ENCODE measurements around the gene TANC1. TPM values are rescaled to one million over a fixed set of nuclear protein-coding genes. Genes with fewer than 3 reads are reported as not detected.

Gene TANC1
- polyA plus RNA-seq, 1 donor from 2014 or later, result 0.37 TPM

GRCh38 chr2:159157361-159158209, 189.1 kb downstream of the TANC1 start:
- Histone ChIP-seq H3K27ac (ENCODE audit: low read length) (no peak overlapping the region), H3F3A (ENCODE audit: insufficient read depth, low read length, poor library complexity, severe bottlenecking) (no peaks in the 10 kb centered on the region), H3K4me2 (ENCODE audit: low read length) (no peak overlapping the region), H4K20me1 (ENCODE audit: insufficient read depth) (no peaks in the 10 kb centered on the region), H3K27me3 (ENCODE audit: insufficient read depth, low read depth, low read length) (no peaks in the 10 kb centered on the region), H3K36me3 (ENCODE audit: insufficient read depth, low read length) (no peaks in the 10 kb centered on the region), H3K9me2 (ENCODE audit: insufficient read depth, low read length) (no peaks in the 10 kb centered on the region), H3K9ac (ENCODE audit: low read length) (no peak overlapping the region), H3K79me2 (replicated peaks; ENCODE audit: insufficient read depth, low read length) (no peaks in the 10 kb centered on the region), H2AFZ (ENCODE audit: low read depth, low read length) (no peak overlapping the region), H3K9me3 (ENCODE audit: low read length) (no peaks in the 10 kb centered on the region), H3K4me3 (ENCODE audit: low read length) (no peak overlapping the region)
- no peak for TF ChIP-seq SMC3 (conservative IDR thresholded peaks at IDR 0.05; ENCODE audit: poor library complexity)
- no peak for TF ChIP-seq POLR2AphosphoS5 (IDR thresholded peaks at IDR 0.05)
- no peak for TF ChIP-seq RAD21 (conservative IDR thresholded peaks at IDR 0.05)
- TF ChIP-seq EP300 (conservative IDR thresholded peaks at IDR 0.05; ENCODE audit: poor library complexity, severe bottlenecking), result no peak
- TF ChIP-seq TAF1 (IDR thresholded peaks at IDR 0.05; ENCODE audit: low read depth), result no peak
- TF ChIP-seq, protein P1, sequence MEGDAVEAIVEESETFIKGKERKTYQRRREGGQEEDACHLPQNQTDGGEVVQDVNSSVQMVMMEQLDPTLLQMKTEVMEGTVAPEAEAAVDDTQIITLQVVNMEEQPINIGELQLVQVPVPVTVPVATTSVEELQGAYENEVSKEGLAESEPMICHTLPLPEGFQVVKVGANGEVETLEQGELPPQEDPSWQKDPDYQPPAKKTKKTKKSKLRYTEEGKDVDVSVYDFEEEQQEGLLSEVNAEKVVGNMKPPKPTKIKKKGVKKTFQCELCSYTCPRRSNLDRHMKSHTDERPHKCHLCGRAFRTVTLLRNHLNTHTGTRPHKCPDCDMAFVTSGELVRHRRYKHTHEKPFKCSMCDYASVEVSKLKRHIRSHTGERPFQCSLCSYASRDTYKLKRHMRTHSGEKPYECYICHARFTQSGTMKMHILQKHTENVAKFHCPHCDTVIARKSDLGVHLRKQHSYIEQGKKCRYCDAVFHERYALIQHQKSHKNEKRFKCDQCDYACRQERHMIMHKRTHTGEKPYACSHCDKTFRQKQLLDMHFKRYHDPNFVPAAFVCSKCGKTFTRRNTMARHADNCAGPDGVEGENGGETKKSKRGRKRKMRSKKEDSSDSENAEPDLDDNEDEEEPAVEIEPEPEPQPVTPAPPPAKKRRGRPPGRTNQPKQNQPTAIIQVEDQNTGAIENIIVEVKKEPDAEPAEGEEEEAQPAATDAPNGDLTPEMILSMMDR (IDR thresholded peaks at IDR 0.05; ENCODE audit: poor library complexity, severe bottlenecking), result no peak
- no peak for TF ChIP-seq MXI1 (conservative IDR thresholded peaks at IDR 0.05; ENCODE audit: poor library complexity, severe bottlenecking)
- no peak for TF ChIP-seq EZH2 (IDR thresholded peaks at IDR 0.05; ENCODE audit: borderline replicate concordance, insufficient read depth, low read length, poor library complexity, severe bottlenecking)
- TF ChIP-seq REST (IDR thresholded peaks at IDR 0.05; ENCODE audit: borderline replicate concordance), result no peak

GRCh38 chr2:159160412-159160811, 192.0 kb downstream of the TANC1 start:
- no peak overlapping the region for H3K4me2 ChIP-seq (ENCODE audit: low read length)
- TF ChIP-seq, protein P1 (IDR thresholded peaks at IDR 0.05; ENCODE audit: poor library complexity, severe bottlenecking), result no peak
- TF ChIP-seq MXI1 (conservative IDR thresholded peaks at IDR 0.05; ENCODE audit: poor library complexity, severe bottlenecking) (no peak), EZH2 (IDR thresholded peaks at IDR 0.05; ENCODE audit: borderline replicate concordance, insufficient read depth, low read length, poor library complexity, severe bottlenecking) (no peak), RAD21 (conservative IDR thresholded peaks at IDR 0.05) (no peak), REST (IDR thresholded peaks at IDR 0.05; ENCODE audit: borderline replicate concordance) (no peak), SMC3 (conservative IDR thresholded peaks at IDR 0.05; ENCODE audit: poor library complexity) (no peak), POLR2AphosphoS5 (IDR thresholded peaks at IDR 0.05) (no peak)
- no peaks in the 10 kb centered on the region for H3K79me2 ChIP-seq (replicated peaks; ENCODE audit: insufficient read depth, low read length)
- H3K4me3 ChIP-seq (ENCODE audit: low read length), result no peak overlapping the region
- no peaks in the 10 kb centered on the region for H3K27me3 ChIP-seq (ENCODE audit: insufficient read depth, low read depth, low read length)
- no peaks in the 10 kb centered on the region for H3K9me3 ChIP-seq (ENCODE audit: low read length)
- H3K9me2 ChIP-seq (ENCODE audit: insufficient read depth, low read length), result no peaks in the 10 kb centered on the region
- no peaks in the 10 kb centered on the region for H4K20me1 ChIP-seq (ENCODE audit: insufficient read depth)
- H3K36me3 ChIP-seq (ENCODE audit: insufficient read depth, low read length), result no peaks in the 10 kb centered on the region
- no peak overlapping the region for H3K27ac ChIP-seq (ENCODE audit: low read length)
- no peak overlapping the region for H3K9ac ChIP-seq (ENCODE audit: low read length)
- no peaks in the 10 kb centered on the region for H3F3A ChIP-seq (ENCODE audit: insufficient read depth, low read length, poor library complexity, severe bottlenecking)
- H2AFZ ChIP-seq (ENCODE audit: low read depth, low read length), result no peak overlapping the region

Data from neural cell (in vitro differentiated cells).